GM21717 (cell line): Measurements from ENCODE around the gene NBR1.
"Not testable (repeated sequence)": the region's sequence is repeated elsewhere in the genome, so short reads cannot be mapped to it uniquely, and the experiment has no call there.

Experiments used
- ATAC-seq: cut with Tn5 transposase; IDR thresholded peaks from one replicate; pipeline ENCODE4 v1.9.1; 2021; ENCODE audit warnings: mild to moderate bottlenecking, moderate library complexity; ENCODE audit not compliant: unreplicated experiment

Gene NBR1

DNA sequence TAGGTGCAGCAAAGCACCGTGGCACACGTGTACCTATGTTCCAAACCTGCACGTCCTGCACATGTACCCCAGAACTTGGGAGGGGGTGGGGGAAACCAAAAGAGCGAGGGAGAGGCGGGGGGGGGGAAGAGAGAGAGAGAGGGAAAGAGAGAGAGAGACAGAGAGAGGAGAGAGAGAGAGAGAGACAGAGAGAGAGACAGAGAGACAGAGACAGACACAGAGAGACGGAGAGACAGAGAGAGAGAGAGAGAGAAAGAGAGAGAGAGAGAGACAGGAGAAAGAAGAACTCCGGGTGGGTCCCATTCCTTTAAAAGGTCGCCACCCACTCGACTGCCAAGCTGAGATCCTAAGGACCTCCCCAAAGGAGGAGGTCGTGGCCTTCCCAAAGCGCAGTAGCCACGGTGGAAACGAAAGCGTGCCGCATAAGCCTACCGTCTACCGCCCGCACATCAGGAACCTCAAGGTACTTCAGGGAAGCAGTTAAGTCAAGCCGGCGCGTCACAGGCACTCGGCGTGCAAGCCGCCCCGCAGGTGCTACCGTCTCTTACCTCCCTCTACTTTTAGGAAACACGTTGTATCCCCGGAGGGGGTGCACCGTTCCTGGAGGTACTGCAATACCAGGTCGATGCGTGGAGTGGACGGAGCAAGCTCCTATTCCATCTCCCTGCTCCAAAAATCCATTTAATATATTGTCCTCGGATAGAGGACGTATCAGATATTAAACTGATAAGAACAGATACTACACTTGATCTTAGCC is 69.8 kb downstream of the NBR1 start:
- ATAC-seq = not testable (repeated sequence)

DNA sequence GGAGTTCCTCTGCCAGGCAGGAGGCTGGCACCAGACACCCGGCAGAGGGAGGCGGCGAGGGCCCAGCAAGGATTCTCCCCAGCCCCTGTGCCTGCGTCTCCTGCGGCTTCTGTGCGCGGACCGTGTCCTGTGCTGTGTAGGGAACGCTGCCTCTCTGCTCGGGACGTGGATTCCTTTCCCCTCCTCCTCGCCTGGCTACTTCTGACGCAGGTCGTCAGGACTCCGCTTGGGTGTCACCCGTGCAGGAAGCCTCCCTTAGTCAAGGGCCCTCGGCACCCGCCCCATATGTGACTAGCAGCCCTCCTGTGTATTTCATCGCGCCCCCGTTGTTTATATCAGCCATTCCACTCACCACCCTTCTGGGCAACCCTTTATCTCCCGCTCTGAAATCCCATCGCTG is 75.4 kb downstream of the NBR1 start:
- not testable (repeated sequence) for ATAC-seq
